Stimulated activated CD4-positive, alpha-beta T cell treated with anti-CD3 and anti-CD28 coated beads, Interleukin-12 subunit alpha, Interleukin-12 subunit beta, amount 100 ng/mL, for 4 hours (primary cell): Measurements from ENCODE around the gene RSPH9.
"Not testable (repeated sequence)": the region's sequence is repeated elsewhere in the genome, so short reads cannot be mapped to it uniquely, and the experiment has no call there.

Experiments
- DNase-seq: peaks from one replicate; pipeline ENCODE4 v3.0.0-alpha.2; 2020

The RSPH9 gene

GRCh38 chr6:43629104-43629504 lies 15.7 kb upstream of the RSPH9 start, which contains the start of gene GTPBP2:
Gene GTPBP2 (minus strand): TSS chr6:43629264. CDS start chr6:43629162, 102 bp downstream.
- DNase-seq: peak; percentile 92

- peak; percentile 75 for DNase-seq
Measured at GRCh38 chr6:43629505-43630300, 15.1 kb upstream of the RSPH9 start.

GRCh38 chr6:43630980-43631619 lies 13.7 kb upstream of the RSPH9 start:
- DNase-seq: no peak

GRCh38 chr6:43633002-43633401 lies 11.8 kb upstream of the RSPH9 start:
- DNase-seq: not testable (repeated sequence)

GRCh38 chr6:43634702-43635303 lies 10.0 kb upstream of the RSPH9 start:
- no peak for DNase-seq

- DNase-seq: peak; percentile 79
Measured at GRCh38 chr6:43635387-43636307, 9.2 kb upstream of the RSPH9 start, which contains the start of gene MAD2L1BP. Gene MAD2L1BP (plus strand): TSS chr6:43635840. CDS start chr6:43635876, 36 bp downstream.

GRCh38 chr6:43636308-43636659 lies 8.6 kb upstream of the RSPH9 start:
- DNase-seq: no peak

- DNase-seq: no peak
Measured at GRCh38 chr6:43639984-43640800, 4.6 kb upstream of the RSPH9 start.

- DNase-seq: no peak
Measured at GRCh38 chr6:43645613-43645964, 753 bp downstream of the RSPH9 start.

GRCh38 chr6:43647613-43648012 lies 2.8 kb downstream of the RSPH9 start:
- no peak for DNase-seq

GRCh38 chr6:43648248-43648647 lies 3.4 kb downstream of the RSPH9 start:
- no peak for DNase-seq

GRCh38 chr6:43652822-43653221 lies 8.0 kb downstream of the RSPH9 start:
- not testable (repeated sequence) for DNase-seq

GRCh38 chr6:43657221-43657802 lies 12.5 kb downstream of the RSPH9 start:
- DNase-seq: no peak

- no peak for DNase-seq
Measured at GRCh38 chr6:43658161-43658560, 13.3 kb downstream of the RSPH9 start.

GRCh38 chr6:43662948-43663347 lies 18.1 kb downstream of the RSPH9 start:
- not testable (repeated sequence) for DNase-seq

GRCh38 chr6:43665376-43665775 lies 20.5 kb downstream of the RSPH9 start:
- DNase-seq: no peak

GRCh38 chr6:43666196-43666920 lies 21.5 kb downstream of the RSPH9 start:
- DNase-seq: no peak

GRCh38 chr6:43667245-43668150 lies 22.7 kb downstream of the RSPH9 start:
- peak; percentile 82 for DNase-seq

- peak; percentile 43 for DNase-seq
Measured at GRCh38 chr6:43668151-43669028, 23.6 kb downstream of the RSPH9 start.
